Adrenal gland (tissue), 5 donors: ENCODE results near the gene RBFOX1.

ENCODE experiments used
- CTCF ChIP-seq, 6 experiments: fragments of 450-650 bp in 4 of 6; fragments of 200-600 bp in 2 of 6; sonication (generic) in 1 of 6; IDR thresholded peaks; 1 replicate in 5 of 6; 2 replicates in 1 of 6; pipeline versions ENCODE4 v1.5.1 to v1.8.0; 2016 to 2021; ENCODE audit warnings: antibody characterized with exemption in 6 of 6, mild to moderate bottlenecking in 2 of 6, moderate library complexity in 1 of 6
- POLR2A ChIP-seq, 2 donors: fragments of 450-650 bp; IDR thresholded peaks; one replicate each; pipeline ENCODE4 v1.6.1; 2017; ENCODE audit warnings: antibody characterized with exemption in 2 of 2, mild to moderate bottlenecking in 2 of 2, moderate library complexity in 1 of 2
- donor health status: DM: no; HTN: no; CAD: no.

DNA sequence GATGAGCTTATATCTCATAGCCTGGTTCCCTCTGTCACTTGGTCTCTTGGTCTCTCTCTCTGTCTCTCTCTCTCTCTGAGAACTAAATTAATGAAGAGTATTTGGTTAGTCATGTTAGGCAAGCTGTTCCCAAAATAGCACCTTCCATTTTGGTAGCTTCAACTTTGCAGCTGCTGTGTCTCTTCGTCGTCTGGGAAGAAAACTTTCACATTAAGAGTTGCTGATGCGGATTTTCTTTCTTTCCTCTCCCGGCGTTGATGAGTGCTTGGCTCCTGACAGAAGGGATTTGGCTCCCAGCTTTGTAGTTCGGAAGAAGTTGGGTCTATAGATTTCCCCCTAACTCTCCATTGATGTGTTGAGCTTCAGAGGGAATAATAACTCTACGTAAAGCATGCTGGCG lies at the start of gene RBFOX1:
- TF ChIP-seq CTCF (IDR thresholded peaks at IDR 0.05): no peak
- TF ChIP-seq POLR2A (IDR thresholded peaks at IDR 0.05): no peak
